GM08714 (cell line): ENCODE measurements around the gene OR10D3.
"Not testable (repeated sequence)": the region's sequence is repeated elsewhere in the genome, so short reads cannot be mapped to it uniquely, and the experiment has no call there.

ENCODE experiments used
- H3K4me3 ChIP-seq: fragments of 200-500 bp; sonication (Bioruptor generic); 2 replicates; pipeline ENCODE4 v1.5.1; 2014; ENCODE audit warnings: mild to moderate bottlenecking, low read length, inconsistent platforms
- ZNF274 ChIP-seq: IDR thresholded peaks from 2 replicates; pipeline ENCODE4 v1.6.1; 2012; ENCODE audit warnings: mild to moderate bottlenecking, low read depth, low read length

The OR10D3 gene

GRCh38 chr11:124204008-124204407 lies 20.9 kb downstream of the OR10D3 start:
- TF ChIP-seq ZNF274: no peak
- H3K4me3 ChIP-seq: no peak overlapping the region

DNA sequence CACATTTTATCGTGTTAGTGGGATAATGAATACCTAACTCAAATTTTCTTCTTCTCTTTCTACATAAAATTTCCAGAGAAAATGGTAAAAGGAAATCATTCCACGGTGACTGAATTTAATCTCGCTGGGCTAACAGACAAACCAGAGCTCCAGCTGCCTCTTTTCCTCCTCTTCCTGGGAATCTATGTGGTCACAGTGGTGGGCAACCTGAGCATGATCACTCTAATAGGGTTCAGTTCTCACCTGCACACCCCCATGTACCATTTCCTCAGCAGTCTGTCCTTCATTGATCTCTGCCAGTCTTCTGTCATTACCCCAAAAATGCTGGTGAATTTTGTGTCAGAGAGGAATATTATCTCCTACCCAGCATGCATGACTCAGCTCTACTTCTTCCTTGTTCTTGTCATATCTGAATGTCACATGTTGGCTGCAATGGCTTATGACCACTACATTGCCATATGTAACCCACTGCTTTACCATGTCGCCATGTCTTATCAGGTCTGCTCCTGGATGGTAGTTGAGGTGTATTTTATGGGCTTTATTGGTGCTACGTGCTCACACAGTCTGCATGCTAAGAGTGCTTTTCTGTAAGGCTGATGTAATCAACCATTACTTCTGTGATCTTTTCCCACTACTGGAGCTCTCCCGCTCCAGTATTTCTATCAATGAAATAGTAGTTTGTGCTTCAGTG lies 24.1 kb downstream of the OR10D3 start:
- no peak overlapping the region for H3K4me3 ChIP-seq
- no peak for TF ChIP-seq ZNF274

GRCh38 chr11:124209824-124210357 lies 26.7 kb downstream of the OR10D3 start:
- H3K4me3 ChIP-seq: no peak overlapping the region
- no peak for TF ChIP-seq ZNF274

- H3K4me3 ChIP-seq: no peak overlapping the region
- TF ChIP-seq ZNF274: no peak
These were observed 27.3 kb downstream of the OR10D3 start for GRCh38 chr11:124210421-124210820.

DNA sequence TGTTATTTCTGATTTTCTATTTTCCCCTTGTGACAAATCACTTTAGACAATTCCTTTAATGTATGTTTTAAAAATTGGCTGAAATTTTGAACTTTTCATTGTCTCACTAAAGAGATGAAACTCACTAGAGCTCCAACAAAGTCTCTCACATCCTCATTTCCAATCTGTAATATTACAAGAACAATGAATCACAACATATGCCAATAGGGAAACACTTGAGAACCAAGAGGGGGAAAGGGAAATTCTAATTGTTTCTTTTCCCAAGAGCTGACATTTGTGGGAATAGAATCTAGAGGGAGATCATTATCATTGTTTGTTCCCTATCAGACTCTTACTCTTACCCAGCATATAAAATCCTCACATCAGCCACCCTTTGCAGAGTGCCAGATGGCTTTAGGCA lies 28.2 kb downstream of the OR10D3 start:
- TF ChIP-seq ZNF274: no peak

DNA sequence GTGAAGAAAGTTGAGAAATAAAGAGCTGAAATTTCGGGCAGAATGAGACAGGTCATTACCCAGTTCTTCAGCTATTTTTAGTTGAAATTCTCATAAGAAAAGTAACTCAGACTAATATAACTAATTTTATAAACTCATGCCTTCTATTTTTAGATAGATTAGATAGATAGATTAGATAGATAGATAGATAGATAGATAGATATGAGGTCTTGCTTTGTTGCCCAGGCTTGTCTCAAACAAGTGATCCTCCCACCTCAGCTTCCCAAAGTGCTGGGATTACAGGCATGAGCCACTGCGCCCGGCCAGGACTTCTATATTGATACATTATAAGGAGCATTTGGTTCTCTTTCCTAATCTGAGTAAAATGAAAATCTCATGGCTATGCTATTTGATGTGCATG lies 30.9 kb downstream of the OR10D3 start:
- TF ChIP-seq ZNF274: no peak
- H3K4me3 ChIP-seq: no peak overlapping the region

More for the DNA sequence above, 28.2 kb downstream of the OR10D3 start:
- H3K4me3 ChIP-seq: no peak overlapping the region

DNA sequence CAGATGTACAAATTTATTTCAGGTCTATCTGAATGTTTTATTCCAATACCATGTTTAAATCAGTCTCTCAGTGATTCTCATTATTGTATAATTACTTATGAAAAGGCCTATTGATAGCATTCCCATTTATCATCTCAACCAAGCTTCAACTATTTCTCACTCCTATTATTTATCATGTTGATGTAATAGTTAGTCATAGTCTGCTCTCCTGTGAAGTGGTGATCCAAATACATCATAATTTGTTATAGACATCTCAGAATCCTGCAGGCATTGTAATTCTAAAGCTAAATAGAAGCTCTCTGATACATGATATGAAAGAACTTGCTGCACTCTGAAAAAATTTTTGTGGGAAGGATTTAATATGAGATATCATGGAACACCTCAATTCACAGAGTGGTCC lies 36.0 kb downstream of the OR10D3 start:
- H3K4me3 ChIP-seq: no peak overlapping the region
- no peak for TF ChIP-seq ZNF274

DNA sequence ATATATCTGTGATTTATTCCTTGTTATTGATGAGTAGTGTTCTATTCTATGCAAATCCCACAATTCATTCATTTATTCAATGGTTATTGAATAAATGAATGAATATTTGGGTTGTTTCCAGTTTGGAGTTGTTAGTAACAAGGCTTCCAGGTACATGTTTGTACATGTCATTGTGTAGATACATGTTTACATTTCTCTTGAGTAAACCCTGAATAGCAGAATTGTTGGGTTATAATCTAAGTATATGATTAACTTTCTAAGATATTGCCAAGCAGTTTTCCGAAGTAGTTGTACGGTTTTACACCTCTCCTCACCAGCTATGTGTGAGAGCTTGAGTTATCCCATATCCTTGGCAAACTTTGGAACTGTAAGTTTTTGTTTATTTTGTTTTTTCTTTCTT lies 39.3 kb downstream of the OR10D3 start:
- no peak for TF ChIP-seq ZNF274
- H3K4me3 ChIP-seq: no peak overlapping the region

DNA sequence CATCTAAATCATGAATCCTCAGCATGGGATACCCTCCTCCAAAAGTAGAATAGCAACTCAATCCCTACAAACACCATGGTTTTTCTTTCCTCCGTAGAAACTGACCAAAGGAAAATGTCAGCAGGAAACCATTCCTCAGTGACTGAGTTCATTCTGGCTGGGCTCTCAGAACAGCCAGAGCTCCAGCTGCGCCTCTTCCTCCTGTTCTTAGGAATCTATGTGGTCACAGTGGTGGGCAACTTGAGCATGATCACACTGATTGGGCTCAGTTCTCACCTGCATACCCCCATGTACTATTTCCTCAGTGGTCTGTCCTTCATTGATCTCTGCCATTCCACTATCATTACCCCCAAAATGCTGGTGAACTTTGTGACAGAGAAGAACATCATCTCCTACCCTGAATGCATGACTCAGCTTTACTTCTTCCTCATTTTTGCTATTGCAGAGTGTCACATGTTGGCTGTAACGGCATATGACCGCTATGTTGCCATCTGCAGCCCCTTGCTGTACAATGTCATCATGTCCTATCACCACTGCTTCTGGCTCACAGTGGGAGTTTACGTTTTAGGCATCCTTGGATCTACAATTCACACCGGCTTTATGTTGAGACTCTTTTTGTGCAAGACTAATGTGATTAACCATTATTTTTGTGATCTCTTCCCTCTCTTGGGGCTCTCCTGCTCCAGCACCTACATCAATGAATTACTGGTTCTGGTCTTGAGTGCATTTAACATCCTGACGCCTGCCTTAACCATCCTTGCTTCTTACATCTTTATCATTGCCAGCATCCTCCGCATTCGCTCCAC lies 41.7 kb downstream of the OR10D3 start:
- not testable (repeated sequence) for H3K4me3 ChIP-seq

DNA sequence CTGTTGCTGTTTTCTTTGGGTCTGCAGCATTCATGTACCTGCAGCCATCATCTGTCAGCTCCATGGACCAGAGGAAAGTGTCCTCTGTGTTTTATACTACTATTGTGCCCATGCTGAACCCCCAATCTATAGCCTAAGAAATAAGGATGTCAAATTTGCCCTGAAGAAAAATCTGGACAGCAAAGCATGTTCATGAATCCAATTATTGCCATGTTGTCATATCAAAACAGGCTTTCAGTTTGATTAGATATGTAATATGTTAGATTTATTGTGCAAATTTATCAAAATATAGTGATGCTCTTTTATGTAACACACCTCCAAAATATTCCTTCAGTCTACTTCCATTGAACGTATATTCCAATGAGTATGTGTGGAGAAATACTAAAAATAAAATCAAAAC lies 42.3 kb downstream of the OR10D3 start:
- H3K4me3 ChIP-seq: no peak overlapping the region
- no peak for TF ChIP-seq ZNF274

GRCh38 chr11:124233376-124233775 lies 50.2 kb downstream of the OR10D3 start:
- H3K4me3 ChIP-seq: no peak overlapping the region
- TF ChIP-seq ZNF274: no peak
